HepG2 (cell line): Measurements from ENCODE around the gene SPTSSB. TPM values are rescaled to one million over a fixed set of nuclear protein-coding genes. Genes with fewer than 3 reads are reported as not detected.

ENCODE experiments used
- CEBPG ChIP-seq: IDR thresholded peaks from 2 replicates; pipeline ENCODE4 v1.6.1; 2016
- EHMT2 ChIP-seq: fragments of 200-600 bp; sonication (generic); IDR thresholded peaks from 2 replicates; pipeline ENCODE4 v1.7.0; 2017; ENCODE audit warnings: antibody characterized with exemption, low read depth, low read length, borderline replicate concordance
- EZH2 ChIP-seq: conservative IDR thresholded peaks from 2 replicates; pipeline ENCODE4 v1.6.1; 2012; ENCODE audit warnings: mild to moderate bottlenecking, low read depth, low read length, moderate library complexity
- FOSL2 ChIP-seq: sonication (generic); formaldehyde crosslinking; IDR thresholded peaks from 2 replicates; pipeline ENCODE4 v1.4.0; 2020; ENCODE audit warnings: missing genetic modification reagents
- HOXD1 ChIP-seq: sonication (generic); formaldehyde crosslinking; IDR thresholded peaks from 2 replicates; pipeline ENCODE4 v1.5.0; 2020; ENCODE audit warnings: missing genetic modification reagents
- JUN ChIP-seq: sonication (generic); formaldehyde crosslinking; IDR thresholded peaks from 2 replicates; pipeline ENCODE4 v1.4.0; 2020; ENCODE audit warnings: mild to moderate bottlenecking, missing genetic modification reagents
- MBD4 ChIP-seq: IDR thresholded peaks from 2 replicates; pipeline ENCODE4 v1.6.1; 2012; ENCODE audit warnings: low read length, inconsistent platforms, borderline replicate concordance
- TBX3 ChIP-seq: fragments of 450-650 bp; IDR thresholded peaks from 2 replicates; pipeline ENCODE4 v1.6.1; 2017; ENCODE audit warnings: antibody characterized with exemption, mild to moderate bottlenecking, inconsistent platforms, borderline replicate concordance
- XRCC5 ChIP-seq: fragments of 200-400 bp; formaldehyde crosslinking; optimal IDR thresholded peaks from 2 replicates; pipeline ENCODE3; 2017; ENCODE audit warnings: mild to moderate bottlenecking, low read length
- ZFP82 ChIP-seq: sonication (generic); formaldehyde crosslinking; IDR thresholded peaks from 2 replicates; pipeline ENCODE4 v1.5.1; 2020; ENCODE audit warnings: mild to moderate bottlenecking, missing genetic modification reagents, borderline replicate concordance
- ZNF557 ChIP-seq: sonication (generic); formaldehyde crosslinking; IDR thresholded peaks from 2 replicates; pipeline ENCODE4 v1.4.0; 2020; ENCODE audit warnings: missing genetic modification reagents
- ZNF652 ChIP-seq: IDR thresholded peaks from 2 replicates; pipeline ENCODE4 v1.6.1; 2016; ENCODE audit warnings: low read depth, borderline replicate concordance
- polyA plus RNA-seq, 8 experiments: library from polyadenylated mRNA; depleted of rRNA in 3 of 8; stranded (reverse) in 7 of 8; unstranded in 1 of 8; fragments of >200 nt; fragmentation: Illumina TruSeq in 4 of 8; extraction: Trizol in 4 of 8; gene quantifications; 2 replicates each; pipeline versions ENCODE4 v1.2.1 to v1.2.3, GENCODE V29; 2011 to 2016; ENCODE audit warnings: low read depth in 4 of 8, missing spikeins in 1 of 8, mixed read lengths in 1 of 8; ENCODE audit not compliant: insufficient read depth in 1 of 8
- total RNA-seq, 5 experiments: library from RNA; depleted of rRNA; stranded (reverse); fragments of >200 nt; fragmentation: Illumina TruSeq; extraction: Trizol; gene quantifications; 2 replicates each; pipeline ENCODE4 v1.2.3, GENCODE V29; 2016; ENCODE audit warnings: low read depth in 1 of 5
- TF ChIP-seq, protein P1 (sequence below): sonication (generic); formaldehyde crosslinking; IDR thresholded peaks from 2 replicates; pipeline ENCODE4 v1.4.0; 2020; ENCODE audit warnings: missing genetic modification reagents
- TF ChIP-seq, protein P2 (sequence below): sonication (generic); formaldehyde crosslinking; IDR thresholded peaks from 2 replicates; pipeline ENCODE4 v1.8.1; 2023; ENCODE audit warnings: mild to moderate bottlenecking, missing genetic modification reagents
- TF ChIP-seq, protein P3 (sequence below): sonication (generic); formaldehyde crosslinking; IDR thresholded peaks from 2 replicates; pipeline ENCODE4 v1.4.0; 2020; ENCODE audit warnings: missing genetic modification reagents, borderline replicate concordance
- TF ChIP-seq, protein P4 (sequence below): IDR thresholded peaks from 2 replicates; pipeline ENCODE4 v1.6.1; 2016

The SPTSSB gene
- total and polyA plus RNA-seq, 2 of the 13 experiments (the other 11 are each of a cell fraction or from before 2014, with no cell fraction given), result 0.51 to 2.4 TPM

GRCh38 chr3:161322781-161323568, 48.3 kb downstream of the SPTSSB start (continued):
- TF ChIP-seq ZNF557 (no peak), XRCC5 (no peak), CEBPG (CRISPR knock-in tag) (peak; percentile 62), TBX3 (peak; percentile 97), EHMT2 (no peak; the same call in 1 of the 2 replicates), ZFP82 (CRISPR knock-in tag) (no peak), ZNF652 (no peak), HOXD1 (CRISPR knock-in tag) (peak; percentile 65; the same call in 1 of the 2 replicates), MBD4 (no peak; the same call in 1 of the 2 replicates), FOSL2 (CRISPR knock-in tag) (no peak), EZH2 (no peak), JUN (no peak)
- TF ChIP-seq, protein P1, sequence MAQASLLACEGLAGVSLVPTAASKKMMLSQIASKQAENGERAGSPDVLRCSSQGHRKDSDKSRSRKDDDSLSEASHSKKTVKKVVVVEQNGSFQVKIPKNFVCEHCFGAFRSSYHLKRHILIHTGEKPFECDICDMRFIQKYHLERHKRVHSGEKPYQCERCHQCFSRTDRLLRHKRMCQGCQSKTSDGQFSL (CRISPR knock-in tag), result no peak
- TF ChIP-seq, protein P2, sequence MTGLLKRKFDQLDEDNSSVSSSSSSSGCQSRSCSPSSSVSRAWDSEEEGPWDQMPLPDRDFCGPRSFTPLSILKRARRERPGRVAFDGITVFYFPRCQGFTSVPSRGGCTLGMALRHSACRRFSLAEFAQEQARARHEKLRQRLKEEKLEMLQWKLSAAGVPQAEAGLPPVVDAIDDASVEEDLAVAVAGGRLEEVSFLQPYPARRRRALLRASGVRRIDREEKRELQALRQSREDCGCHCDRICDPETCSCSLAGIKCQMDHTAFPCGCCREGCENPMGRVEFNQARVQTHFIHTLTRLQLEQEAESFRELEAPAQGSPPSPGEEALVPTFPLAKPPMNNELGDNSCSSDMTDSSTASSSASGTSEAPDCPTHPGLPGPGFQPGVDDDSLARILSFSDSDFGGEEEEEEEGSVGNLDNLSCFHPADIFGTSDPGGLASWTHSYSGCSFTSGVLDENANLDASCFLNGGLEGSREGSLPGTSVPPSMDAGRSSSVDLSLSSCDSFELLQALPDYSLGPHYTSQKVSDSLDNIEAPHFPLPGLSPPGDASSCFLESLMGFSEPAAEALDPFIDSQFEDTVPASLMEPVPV (CRISPR knock-in tag), result no peak
- TF ChIP-seq, protein P3, sequence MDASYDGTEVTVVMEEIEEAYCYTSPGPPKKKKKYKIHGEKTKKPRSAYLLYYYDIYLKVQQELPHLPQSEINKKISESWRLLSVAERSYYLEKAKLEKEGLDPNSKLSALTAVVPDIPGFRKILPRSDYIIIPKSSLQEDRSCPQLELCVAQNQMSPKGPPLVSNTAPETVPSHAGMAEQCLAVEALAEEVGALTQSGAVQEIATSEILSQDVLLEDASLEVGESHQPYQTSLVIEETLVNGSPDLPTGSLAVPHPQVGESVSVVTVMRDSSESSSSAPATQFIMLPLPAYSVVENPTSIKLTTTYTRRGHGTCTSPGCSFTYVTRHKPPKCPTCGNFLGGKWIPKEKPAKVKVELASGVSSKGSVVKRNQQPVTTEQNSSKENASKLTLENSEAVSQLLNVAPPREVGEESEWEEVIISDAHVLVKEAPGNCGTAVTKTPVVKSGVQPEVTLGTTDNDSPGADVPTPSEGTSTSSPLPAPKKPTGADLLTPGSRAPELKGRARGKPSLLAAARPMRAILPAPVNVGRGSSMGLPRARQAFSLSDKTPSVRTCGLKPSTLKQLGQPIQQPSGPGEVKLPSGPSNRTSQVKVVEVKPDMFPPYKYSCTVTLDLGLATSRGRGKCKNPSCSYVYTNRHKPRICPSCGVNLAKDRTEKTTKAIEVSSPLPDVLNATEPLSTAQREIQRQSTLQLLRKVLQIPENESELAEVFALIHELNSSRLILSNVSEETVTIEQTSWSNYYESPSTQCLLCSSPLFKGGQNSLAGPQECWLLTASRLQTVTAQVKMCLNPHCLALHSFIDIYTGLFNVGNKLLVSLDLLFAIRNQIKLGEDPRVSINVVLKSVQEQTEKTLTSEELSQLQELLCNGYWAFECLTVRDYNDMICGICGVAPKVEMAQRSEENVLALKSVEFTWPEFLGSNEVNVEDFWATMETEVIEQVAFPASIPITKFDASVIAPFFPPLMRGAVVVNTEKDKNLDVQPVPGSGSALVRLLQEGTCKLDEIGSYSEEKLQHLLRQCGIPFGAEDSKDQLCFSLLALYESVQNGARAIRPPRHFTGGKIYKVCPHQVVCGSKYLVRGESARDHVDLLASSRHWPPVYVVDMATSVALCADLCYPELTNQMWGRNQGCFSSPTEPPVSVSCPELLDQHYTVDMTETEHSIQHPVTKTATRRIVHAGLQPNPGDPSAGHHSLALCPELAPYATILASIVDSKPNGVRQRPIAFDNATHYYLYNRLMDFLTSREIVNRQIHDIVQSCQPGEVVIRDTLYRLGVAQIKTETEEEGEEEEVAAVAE, result no peak
- TF ChIP-seq, protein P4, sequence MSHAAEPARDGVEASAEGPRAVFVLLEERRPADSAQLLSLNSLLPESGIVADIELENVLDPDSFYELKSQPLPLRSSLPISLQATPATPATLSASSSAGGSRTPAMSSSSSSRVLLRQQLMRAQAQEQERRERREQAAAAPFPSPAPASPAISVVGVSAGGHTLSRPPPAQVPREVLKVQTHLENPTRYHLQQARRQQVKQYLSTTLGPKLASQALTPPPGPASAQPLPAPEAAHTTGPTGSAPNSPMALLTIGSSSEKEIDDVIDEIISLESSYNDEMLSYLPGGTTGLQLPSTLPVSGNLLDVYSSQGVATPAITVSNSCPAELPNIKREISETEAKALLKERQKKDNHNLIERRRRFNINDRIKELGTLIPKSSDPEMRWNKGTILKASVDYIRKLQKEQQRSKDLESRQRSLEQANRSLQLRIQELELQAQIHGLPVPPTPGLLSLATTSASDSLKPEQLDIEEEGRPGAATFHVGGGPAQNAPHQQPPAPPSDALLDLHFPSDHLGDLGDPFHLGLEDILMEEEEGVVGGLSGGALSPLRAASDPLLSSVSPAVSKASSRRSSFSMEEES (CRISPR knock-in tag), result peak; percentile 51; the same call in 1 of the 2 replicates
